Activated T-cell treated with anti-CD3 and anti-CD28 coated beads, Interleukin-2, amount 50 U/mL, for 1 hour (primary cell): Measurements from ENCODE around the gene THEM5.

Experiments
- DNase-seq: peaks from one replicate; pipeline ENCODE4 v3.0.0-alpha.2; 2020

The THEM5 gene

DNA sequence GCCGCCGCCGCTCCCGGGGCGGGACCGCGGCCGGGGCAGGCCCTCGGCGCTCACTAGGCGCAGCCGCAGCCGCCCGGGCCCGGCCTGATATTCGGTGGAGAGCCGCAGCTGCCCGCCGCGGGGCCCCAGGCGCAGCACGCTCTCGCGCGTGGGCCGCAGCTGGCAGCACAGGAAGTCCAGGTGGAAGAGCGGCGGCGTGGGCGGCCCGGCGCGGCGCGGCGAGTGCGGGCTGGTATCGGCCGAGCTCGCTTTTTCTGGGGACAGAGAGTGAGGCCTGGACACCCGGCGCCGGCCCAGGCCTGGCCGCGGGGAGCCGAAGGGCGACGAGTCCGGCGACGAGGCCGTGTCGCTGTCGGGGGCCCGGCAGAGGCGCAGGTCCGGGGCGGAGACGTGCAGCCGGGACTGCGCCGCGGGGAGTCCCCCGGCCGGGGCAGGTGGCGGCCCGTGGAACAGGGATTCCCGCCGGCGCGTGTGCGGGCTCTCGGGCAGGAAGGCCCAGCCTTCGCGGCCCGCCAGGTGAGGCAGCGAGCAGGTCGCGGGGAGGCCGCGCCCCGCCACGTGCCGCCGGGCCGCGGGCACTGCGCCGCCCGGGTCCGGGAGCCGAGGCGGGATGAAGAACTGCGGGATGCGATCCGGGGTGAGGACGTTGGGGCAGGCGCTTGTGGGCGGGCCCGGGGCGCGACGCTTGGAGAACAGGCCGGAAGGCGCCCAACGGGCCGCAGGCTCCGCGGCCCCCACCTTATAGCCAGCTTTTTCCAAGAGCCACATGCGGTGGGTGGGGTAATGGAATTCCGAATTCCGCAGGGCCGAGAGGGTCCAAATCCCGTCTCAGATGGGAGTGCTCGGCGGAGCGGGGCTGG is 15.1 kb downstream of the THEM5 start:
- DNase-seq = peak; percentile 53

DNA sequence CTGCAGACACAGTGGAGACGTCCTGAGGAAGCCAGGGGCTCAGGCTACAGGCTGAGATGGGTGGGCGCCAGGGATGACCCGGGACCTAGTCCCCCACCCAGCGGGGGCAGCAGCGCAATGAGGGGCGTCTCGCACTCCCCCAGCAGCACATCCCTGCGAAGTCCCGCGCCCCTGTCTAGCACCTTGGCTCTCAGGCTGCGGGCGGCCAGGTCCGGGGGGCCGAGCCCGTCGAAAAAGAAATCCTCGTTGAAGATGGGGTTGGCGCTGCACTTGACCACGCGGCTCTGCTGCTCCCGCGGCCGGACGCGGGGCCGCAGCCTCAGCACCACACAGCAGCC is 15.7 kb downstream of the THEM5 start:
- DNase-seq = no peak

DNA sequence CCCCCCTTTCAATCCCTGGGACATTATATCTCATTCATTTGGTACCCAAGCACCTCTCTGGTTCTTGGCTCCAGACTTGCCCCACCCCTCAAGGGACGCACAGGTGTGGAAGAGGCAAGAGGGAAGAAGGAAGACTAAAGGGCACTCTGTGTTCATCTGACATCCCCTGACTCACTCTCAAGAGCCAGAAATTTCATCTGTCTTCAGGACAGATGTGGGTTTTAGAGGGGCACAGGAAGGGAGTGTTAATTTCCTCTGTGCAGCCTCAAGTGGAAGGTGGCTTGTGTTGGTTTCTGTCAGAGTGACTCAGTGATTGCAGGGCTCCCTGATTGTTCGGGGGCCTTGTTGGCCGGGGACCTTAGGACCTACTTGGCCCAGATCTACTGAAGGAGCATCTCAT is 16.3 kb downstream of the THEM5 start:
- DNase-seq = no peak

DNA sequence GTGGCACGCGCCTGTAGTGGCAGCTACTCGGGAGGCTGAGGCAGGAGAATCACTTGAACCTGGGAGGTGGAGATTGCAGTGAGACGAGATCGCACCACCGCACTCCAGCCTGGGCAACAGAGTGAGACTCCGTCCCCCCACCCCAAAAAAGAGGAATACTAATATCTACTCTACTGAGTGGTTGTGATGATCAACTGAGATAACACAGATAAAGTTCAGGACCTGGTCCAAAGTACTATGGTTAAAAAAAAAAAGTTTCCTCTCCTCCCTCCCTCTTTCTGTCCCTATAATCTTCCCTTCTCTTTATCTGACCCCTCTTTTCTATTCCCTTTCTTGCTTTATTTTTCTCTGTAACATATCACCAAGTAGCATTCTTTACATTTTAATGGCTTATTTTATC is 17.9 kb downstream of the THEM5 start:
- DNase-seq = no peak

DNA sequence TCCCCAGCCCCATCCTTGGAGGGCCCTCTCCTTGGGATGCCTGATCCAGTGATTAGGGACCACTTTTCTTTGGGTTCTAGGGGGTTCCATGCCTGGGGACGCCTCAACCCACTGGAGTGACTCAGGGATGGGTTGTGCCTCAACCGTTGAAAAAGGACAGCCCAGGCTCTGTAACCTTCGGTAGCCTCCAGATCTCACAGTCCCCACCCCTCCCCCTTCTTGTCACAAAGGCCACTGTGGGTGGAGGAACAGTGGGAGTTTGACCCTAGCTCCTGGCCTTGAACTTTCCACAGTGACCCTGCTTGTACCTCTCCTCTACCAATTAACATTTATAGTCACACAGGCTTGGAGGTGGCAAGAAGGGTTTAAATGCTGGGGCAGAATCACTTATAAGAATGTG is 19.3 kb downstream of the THEM5 start:
- no peak for DNase-seq

DNA sequence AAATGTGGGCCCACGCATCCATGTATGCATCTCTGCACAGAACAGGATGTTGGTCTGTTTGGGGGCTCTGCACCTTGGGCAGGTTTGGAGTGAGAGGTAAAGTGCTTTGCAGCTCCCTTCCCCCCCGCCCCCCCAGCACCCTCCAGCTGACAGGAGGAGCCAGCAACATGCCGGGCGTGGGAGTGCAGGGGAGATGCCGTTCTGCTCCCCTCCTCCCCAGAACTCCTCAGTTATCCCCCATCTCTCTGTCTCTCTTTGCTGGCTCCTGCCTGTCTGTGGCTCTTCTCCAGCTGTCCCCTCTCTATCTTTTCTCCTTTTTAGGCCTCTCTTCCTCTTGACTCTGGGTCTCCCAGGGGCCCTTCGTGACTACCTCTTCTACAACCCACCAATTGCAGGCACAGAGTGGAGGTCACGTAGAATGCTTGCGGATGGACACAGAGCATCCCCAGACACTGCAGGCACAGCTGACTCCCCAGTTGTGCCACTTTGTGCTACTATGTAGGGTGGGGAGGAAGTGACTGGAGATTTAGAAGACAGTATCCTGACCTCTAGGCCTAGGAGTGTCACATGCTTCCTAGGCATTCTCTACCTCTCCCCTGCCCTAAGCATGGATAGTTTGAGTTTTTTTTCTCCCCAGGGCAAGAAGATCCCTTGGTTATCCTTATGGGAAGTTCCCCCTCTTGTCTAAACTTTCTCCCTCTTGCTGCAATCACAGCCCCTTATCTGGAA is 20.2 kb downstream of the THEM5 start:
- DNase-seq = no peak

DNA sequence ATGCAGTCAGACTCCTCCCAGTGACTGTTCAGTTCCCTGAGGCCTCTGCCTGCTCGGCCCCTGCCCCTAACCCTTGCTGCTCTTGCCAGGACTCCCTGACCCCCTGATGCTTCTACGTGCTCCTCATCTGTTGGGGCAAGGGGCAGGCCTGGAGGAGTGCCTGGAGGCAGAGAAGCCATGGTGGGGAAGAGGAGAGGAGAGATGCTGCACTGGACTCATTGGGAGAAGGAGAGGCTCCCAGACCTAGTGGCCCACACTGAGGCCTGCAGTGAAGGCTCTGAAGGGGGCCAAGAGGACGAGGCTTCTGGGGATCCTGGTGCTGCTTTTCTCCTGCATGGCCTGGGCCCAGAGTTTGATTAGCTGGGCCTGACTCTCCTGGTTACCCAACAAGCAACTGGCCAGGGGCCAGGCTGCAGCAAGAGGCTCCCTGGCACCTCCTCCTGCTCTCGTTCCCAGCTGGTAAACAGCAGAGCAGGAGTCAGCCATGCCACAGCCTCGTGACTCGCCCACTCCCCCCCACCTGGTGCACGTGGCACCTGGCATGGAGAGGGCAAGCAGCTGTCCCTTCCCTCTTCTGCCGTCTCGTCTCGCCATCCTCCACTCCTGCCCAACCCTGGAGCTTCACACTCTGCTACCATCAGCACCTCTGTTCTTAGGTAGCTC is 21.1 kb downstream of the THEM5 start:
- DNase-seq = no peak

DNA sequence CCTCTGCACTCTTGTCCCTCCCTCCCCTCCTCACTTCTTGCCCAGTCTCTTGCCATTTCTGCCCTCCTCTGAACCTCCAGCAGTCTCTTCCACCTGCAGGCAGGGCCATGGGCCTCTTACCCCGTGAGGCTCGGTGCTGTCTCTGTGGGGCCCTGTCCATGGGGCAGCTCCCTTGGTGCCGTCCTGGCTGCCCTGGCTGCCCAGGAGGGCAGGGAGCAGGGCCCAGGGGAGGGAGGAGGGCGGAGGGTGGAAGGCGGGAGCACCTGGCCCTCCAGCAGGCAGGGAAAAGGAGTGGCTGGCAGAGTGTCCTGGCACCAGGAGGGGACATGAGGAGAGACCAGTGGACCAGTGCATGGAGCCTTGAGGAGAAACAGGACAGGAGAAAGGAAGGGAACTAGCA is 21.9 kb downstream of the THEM5 start, which contains the start of gene RORC:
Gene RORC (minus strand): TSS at position 198 of the 400 bp plus-strand sequence. CDS start 38 bp downstream, at position 160.
- DNase-seq = no peak

DNA sequence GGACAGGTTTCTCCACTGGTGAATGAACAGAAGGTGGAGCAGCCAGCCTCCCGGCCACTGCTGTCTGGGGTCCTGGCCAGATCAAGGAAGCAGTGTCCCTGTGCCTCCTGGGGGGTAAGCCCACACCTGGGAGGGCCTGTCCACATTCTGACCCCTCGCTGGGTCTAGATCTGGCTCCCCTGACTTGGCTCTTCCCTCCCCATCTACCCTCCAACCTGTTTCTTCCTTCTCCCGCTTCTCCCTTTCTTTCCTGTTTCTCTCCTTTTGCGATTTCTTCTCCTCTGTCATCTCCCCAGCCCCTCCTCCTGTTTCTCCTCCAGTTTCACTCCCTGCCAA is 22.3 kb downstream of the THEM5 start:
- no peak for DNase-seq

DNA sequence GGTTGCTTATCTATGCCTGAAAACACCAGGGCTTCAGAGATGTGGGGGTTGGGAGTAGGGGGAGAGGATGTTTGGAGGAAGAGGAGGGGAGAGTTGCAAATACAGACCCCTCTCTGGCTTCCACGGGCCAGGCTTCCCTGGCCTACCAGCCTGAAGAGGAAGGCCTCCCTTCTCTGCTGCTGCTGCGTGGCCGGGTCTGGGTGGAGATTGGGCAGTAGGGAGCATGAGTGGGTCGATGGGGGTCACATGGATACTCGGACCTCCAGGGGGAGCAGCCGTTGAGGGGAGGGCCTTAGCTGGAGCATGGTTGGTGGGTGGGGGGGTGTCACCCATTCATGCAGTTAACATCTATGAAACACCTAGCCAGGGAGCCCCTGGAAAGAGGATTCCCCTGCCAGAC is 23.5 kb downstream of the THEM5 start:
- no peak for DNase-seq

DNA sequence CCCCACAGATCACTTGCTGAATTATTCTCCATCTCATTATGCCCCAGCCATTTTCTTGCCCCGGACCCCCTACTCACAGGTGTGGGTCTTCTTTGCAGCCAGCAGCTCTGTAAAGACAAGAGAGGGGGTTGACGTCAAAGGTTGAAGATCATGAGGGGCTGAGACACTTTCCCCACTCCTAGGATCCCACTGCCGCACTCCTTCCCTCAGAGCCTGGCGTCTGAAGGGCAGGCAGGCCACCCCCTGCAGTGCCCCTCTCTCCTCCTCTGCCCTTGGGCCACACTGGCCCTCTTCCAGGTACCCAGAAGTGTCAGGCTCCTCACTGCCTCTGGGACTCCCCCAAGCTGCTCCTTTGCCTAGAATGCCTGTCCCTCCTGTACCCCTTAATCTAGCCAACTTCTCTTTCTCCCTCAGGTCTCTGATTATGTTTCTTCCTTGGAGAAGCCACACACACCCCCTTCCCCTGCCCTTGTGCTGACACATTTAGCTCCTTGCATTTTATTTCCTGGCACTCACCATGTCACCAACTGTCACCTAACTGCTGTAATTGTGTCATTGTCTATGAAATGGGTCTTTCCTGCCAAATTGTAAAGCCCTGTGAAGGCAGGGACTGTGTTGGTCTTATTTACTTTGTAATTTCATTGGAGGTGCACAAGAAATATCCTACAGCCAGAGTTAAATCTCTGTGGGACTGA is 24.0 kb downstream of the THEM5 start:
- no peak for DNase-seq

DNA sequence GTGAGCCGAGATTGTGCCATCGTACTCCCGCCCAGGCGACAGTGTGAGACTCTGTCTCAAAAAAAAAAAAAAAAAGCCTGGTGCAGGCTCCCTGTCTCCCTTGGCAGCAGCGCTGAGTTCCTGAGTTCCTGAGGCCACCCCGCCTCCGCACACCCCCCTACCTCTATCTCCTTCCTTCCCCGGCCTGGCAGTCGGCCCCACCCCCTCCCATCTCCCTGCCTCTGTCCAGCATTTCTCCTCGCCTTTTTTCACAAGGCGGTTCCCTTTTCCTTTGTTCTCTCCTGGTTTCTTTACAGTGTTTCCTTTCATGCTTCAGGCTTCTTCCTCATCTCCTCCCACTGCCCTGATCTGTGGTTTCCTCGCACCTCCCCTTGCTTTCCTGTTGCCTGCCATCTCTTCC is 24.6 kb downstream of the THEM5 start:
- no peak for DNase-seq

DNA sequence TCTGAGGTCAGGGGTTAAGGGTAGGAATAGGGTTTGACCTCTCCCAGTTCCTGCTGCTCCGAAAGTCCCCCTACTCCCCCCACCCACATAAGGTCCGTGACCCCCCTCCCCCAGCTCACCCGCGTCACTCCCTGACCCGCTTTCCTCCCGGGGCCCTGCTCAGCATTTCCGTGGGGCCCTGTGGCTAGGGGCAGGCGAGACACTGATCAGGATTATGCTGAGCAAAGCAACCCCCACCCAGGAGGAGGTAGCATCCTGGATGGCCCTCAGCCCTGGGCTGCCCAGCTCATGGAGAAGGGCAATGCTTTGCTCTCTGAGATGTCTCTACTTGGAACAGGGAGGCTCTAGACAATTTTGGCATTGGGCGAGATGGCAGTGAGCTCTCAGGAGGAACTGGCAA is 25.7 kb downstream of the THEM5 start:
- DNase-seq = no peak

DNA sequence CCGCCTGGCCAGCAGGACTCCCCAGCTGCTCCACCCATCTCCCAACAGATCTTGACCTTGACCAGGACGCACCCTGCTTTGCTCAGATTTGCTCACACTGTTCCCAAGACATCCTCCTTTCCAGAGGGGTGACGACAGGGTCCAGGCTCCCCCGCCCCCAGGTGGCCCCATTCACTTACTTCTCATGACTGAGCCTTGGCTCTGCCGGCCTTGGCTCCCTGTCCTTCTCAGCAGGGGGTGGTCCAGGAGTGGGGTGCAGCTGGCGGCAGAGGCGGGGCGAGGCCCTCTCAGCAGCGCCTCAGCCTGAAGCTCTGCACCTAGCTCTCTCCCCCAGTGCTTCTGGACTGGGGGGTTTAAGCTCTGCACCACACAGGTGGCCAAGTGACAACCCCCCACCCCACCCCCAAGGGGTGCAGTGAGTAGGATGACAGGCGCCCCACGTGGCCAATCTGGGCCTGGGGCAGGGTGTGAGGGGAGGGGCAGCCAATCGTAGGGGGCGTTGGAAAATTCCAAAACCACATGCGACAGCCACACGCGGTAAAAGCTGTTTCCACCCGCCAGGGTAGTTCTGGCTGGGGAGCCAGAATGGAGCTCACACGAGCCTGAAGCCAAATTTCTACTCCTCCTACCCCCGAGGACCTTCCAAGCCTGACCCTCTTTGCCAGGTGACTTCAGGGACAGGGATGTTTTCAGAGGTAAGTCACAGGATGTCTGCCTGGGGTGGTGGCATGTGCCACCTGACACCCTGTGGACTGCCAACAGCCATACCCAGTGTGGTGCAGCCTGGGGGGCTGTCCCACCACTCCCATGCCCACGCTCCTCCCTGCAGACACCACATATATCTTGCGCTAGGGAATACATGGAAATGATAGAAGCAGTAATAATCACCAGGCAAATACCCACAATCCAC is 27.5 kb downstream of the THEM5 start:
- DNase-seq = peak; percentile 54

DNA sequence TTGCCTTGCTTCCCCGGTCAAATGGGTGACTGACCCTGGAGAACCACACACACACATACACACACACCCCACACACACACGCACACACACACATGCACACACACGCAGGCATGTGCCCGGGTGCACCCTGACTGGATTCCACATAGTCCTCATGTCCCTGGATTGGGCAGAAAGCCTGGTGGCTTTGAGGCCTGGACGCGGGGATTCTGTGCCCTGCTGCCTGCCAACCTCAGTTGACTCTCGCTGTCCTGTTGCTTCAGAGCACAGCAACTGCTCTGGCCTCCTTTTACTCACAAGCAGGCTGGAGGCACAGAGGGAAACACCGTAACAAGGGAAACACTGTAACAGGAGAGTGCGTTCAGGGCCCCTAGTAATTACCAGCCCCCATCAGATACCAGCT is 28.3 kb downstream of the THEM5 start:
- no peak for DNase-seq

DNA sequence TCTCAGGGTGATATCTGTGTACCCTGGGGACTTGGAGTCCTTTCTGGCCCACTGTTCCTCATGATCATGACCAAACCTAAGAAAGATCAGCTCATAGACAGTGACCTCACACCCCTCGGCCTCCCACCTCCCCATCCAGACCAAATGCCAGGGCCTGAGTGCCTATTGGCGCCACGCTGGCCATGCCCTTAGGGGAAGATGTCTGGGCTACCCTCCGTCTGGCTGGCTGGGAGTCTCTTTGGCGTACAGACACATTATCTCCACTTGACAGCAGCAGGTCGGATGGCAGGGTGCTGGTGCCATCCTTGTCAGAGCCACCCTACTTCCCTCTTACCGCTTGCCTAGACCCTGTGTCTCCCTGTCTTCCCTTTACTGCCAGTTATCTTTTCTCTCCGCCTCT is 30.3 kb downstream of the THEM5 start:
- DNase-seq = no peak

DNA sequence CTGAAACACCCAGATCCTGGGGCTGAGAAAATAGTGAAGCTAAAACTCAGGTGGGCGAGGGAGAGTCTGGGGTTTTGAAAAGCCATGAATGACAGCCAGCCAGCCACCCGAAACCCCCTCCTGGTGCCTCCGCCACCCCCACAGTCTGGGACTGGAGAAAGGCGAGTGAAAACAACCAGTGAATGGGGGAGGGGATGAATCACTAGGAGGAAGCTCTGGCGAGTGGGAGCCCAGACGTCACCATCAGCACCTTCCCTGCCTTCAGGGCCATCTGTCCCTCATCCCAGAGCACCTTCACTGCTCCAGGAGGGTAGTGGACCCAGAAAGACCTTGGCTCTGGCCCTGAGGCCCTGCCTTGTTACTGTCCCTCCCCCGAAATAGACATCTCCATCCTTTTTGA is 31.1 kb downstream of the THEM5 start:
- DNase-seq = no peak

DNA sequence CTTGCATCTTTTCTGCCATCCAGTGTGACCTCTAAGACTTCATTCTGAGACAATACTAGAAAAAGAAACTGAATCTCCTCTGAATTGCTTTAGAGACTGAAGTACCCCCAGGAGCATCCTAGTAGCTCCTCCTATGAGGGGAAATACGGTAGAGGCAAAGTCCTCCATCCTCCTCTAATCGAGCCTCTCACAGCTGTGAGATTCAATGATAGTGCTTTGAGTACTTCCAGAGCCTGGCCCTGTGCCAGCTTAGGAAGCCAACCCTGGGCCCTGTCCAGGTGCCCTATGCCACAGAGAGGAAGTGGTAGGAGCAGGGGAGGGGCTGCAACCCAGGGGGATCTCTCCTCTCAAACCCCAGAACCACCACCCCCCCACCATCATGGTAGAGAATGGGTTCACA is 32.6 kb downstream of the THEM5 start:
- no peak for DNase-seq

DNA sequence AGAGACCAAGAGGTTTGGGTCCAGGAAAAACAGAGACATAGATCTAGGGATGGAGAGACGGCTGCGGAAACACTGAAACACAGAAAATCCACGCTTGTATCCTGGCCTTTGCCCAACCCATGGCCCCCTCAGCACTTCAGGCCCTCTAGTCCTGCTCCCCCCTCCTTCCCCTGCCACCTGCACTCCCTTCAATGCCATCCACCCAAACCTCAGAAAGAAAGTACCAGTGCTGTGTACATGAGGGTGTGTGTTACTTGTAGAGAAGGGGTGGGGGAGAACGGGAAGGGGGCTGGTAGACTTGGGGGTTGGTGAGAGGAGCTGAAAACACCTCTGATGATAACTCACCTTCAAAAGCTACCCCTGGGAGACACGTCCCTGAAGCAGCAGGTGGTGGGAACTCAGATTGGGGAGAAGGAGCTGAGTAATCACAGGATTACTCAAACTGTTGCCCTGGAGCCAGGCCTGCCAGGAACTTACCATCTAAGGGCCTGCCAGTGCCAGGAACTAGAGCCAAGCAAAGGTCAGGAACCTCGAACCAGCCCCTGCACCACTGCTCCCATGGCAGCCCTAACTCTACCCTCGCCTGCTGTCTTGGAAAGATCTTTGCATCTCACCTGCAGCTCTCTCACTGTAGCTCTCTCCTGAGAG is 33.4 kb downstream of the THEM5 start:
- no peak for DNase-seq

DNA sequence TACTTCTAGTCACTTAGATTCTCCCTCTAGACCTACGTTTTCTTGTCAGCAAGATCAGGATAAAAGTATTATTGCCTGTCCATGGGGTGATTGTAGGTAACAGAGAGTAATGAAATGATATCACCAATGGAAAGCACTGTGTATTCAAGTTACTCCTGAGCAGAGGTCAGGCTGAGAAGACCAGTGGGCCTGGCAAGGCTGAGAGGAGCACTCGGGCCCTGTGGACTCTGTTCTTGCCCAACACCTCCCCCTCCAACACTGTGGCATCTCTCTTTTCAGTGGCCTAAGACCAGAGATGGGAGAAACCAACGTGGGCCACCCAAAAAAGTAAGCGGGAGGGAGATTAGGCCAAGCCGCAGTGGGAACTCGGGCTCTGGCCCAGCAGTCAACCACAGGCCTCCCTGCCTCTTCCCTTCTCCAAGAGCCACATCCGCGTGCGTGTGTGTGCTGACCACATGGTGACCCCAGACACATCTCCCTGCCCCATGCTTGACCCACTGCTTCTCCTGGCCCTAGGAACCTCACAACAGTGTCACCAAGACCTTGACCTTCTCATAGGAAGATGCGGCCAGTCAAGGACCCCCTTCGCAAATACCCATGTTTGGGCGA is 34.2 kb downstream of the THEM5 start:
- DNase-seq = no peak

DNA sequence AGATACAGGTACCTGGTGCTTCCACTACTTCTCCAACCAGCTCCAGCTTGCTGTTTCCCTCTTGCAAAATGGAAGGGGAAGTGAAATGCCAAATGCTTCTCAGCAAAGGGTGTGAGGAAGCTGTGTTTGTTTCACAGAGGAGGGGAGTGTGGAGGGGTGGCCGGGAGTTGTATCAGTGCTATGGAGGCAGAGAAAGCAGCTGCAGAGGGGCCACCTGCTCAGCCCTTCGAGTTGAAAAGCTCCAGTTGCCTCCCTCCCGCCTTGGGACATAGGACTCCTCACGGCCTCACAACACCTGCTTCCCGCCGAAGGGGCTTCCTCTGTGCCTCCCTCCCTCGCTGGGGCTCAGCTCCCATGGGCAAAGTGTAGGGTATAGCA is 36.2 kb downstream of the THEM5 start:
- DNase-seq = no peak
